Raji (cell line): ENCODE results near the gene NCR3LG1.

ENCODE experiments used
- POLR2A ChIP-seq: IDR thresholded peaks from 2 replicates; pipeline ENCODE4 v1.6.1; 2011; ENCODE audit warnings: low read depth, low read length, control low read depth; ENCODE audit not compliant: insufficient read depth

The NCR3LG1 gene

DNA sequence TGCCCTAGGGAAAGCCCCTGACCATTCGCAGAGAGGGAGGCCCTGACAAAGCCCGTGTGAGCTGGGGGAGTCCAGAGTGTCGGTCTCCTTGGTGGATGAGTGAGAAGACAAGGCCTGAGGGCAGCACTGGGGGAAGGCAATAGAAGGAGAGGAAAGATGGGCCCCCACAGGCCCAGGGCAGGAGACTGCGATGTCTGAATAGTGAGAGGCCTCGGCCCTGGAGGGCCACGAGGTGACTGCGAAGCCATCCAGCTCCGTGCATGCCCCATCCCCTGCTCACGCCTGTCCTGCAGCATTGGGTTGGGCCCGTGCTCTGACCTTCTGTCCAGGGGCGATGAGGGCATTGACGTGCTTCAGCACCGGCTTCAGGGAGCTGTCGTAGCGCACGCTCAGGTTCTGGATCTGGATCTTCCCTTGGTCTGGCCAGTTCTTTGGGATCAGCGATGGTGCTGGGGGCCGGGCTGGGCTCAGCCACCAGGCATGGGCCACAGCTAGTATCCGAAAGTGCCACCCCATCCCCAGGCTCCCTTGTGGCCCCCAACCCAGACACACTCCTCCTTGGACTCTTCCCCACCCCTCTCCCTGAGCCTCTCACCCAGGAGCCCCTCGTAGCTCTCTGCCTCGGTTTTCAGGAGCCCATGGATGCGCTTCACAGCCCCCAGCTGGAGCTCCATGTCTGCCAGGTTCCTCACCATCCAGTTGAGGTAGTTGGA lies 45.2 kb downstream of the NCR3LG1 start:
- TF ChIP-seq POLR2A = no peak

DNA sequence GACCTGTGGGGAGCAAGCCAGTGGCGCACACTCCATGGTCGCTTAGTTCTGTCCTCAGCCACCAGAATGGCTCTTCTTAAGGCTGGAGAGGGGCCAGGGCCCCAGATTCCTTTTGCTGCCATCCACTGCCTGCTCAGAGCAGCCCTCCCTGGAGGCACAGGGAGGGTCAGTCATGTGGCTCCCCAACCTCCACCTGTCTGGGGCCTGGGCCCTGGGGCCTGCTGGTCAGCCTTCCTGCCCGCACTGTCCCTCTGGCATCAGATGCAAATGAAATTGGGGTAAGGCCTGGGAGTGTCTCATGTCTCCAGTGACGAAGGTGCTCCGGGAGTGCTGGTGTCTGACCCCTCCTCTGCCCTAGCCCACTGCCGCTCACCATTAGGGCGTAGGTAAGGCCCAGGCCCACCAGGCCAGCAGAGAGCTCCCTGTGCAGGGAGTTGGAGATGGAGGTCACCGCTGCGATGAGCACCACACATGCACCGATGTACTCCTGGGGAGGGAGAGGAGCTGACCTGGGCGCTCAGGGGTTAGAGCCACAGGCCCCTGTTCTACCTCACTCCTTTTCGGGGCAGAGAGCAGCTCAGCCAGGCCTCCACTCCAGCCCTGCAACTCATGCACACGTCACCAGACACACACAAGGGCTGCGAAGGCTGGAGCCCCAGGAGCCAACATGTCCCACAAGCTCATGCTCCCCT lies 45.9 kb downstream of the NCR3LG1 start:
- no peak for TF ChIP-seq POLR2A

DNA sequence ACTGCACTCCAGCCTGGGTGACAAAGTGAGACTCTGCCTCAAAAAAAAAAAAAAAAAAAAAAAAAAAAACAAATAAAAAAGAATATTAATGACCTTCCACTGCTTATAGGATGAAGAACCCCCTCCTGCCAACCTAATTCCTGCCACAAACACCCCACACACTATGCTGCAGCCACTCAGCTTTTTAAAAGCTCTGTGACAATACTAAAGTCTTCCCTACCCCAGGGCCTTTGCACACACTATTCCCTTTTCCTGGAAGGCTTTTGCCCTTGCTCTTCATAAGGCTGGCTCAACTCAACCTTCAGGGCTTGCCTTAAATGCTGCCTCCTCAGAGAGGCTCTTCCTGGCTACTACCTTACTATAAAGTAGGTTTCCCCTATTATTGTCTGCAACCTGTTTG lies 47.6 kb downstream of the NCR3LG1 start:
- no peak for TF ChIP-seq POLR2A

DNA sequence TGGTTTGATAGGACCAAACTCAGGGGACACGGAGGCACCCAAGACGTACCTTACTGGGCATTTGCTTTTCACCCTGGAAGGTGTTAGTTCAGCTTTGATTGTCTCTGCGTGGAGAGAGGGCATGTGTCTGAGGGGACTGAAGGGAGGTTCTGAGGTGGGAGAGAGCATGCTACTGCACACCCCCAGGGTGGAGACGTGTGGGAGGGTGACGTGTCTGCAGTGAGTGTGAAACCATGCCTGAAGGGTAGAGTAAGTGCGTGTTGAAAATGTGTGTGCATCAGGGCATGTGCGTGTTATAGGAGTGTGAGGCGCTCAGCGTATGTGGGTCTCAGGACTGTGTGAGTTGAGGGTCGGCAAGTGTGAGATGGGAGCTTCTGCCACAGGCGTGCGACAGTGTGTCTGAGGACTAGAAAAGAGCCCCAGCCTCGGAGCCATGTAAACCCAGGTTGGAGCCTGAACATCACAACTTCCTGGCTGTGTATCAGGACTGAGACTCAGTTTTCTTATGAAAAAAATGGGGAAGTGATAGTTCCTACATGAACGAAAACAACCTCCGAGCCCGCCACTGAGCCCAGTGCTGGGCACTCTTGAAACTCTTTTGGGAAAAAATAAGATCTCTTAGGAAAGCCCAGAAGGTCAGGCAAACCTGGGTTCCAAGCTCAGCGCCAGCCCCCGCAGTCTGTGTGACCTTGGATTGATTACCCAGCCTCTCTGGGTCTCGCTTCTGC lies 48.6 kb downstream of the NCR3LG1 start:
- TF ChIP-seq POLR2A = 0 out of 2 replicates have a peak, but pooled peaks have one; percentile 31

DNA sequence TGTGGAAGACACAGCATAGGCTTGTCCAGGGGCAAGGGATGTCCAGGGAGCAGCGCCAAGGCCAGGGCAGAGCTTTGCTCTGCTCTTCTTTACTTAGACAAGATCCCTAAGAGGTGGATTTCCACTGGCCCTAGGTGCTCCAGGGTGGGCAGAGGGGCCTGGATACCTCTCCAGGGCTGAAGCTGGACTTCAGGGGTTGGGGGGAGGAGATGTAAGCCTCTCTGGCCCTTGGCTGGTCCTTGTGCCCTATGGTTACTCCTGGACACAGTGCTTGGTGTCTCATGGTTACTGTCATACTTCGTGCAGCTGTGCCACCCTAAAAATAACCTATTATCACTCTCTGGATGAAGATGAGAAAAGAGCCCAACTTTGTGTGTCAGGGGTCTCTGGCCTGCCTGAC lies 49.7 kb downstream of the NCR3LG1 start:
- TF ChIP-seq POLR2A = no peak

DNA sequence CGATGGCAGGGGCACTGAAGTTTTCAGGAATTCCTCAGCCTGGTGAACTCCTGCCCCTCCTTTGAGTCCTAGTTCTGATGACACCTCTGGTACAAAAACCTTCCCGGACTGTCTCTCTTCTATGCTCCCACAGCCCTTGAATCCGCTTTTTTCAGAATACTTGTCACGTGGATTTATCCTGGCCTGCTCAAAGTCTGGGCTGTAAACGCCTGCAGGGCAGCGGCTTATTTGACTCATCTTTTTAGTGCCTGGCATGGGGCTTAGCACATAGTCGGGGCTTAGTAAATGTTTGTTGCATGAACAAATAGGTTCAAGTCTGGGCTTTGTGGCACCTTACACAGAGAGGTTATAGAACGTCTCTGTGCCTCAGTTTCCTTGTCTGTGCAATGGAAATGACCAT lies 50.2 kb downstream of the NCR3LG1 start:
- no peak for TF ChIP-seq POLR2A

DNA sequence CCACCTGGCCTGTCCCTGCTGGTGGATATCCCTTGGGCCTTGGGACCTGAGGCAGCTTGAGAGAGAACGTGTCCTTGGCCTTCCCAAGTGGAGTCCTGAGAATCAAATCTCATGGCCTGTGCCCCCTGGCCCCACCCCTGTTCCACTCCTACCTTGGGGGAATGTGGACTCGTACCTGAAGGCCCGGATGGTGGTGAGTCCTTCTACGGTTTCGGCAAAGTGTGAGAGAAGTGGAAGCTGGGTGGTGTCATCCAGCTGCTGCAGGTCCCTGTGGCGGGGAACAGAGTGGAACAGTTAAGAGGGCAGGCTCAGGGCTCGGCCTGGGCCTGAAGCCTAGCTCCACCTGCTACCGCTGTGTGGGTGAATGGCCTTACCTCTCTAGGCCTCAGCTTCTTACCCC lies 50.9 kb downstream of the NCR3LG1 start:
- TF ChIP-seq POLR2A = no peak

DNA sequence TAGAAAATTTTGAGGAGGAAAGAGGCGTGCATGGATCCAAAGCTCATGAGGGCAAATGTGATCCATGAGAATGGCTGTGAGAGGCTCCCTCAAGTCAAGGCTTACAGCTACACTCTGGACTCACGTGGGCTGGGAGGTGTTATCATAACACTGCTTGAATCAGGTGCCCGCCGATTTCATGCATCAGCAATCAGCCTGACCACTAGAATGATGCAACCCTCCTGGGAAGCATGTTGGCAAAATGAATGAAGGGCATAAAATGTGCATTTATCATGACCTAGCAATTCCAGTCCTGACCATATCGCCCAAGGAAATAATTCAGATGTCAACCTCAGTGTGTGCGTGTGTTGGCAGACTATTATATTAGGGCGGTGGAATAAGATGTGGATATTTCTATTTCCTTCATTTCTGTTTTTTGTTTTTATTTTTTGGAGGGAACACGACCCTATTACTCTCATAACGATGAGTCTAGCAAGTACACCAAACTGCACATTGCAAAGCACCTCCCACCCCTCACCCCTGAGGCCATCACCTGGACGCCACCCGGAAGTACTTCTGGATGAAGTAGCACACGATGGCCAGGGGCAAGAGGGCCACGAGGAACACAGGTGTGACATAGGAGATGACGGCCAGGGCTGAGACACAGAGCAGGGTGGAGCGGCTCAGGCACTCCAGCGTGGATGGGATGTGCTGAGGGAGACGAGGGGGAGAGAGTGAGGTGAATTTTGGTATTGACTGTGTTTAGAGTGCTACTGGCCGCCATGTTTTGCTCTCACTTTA lies 52.6 kb downstream of the NCR3LG1 start:
- TF ChIP-seq POLR2A = no peak

DNA sequence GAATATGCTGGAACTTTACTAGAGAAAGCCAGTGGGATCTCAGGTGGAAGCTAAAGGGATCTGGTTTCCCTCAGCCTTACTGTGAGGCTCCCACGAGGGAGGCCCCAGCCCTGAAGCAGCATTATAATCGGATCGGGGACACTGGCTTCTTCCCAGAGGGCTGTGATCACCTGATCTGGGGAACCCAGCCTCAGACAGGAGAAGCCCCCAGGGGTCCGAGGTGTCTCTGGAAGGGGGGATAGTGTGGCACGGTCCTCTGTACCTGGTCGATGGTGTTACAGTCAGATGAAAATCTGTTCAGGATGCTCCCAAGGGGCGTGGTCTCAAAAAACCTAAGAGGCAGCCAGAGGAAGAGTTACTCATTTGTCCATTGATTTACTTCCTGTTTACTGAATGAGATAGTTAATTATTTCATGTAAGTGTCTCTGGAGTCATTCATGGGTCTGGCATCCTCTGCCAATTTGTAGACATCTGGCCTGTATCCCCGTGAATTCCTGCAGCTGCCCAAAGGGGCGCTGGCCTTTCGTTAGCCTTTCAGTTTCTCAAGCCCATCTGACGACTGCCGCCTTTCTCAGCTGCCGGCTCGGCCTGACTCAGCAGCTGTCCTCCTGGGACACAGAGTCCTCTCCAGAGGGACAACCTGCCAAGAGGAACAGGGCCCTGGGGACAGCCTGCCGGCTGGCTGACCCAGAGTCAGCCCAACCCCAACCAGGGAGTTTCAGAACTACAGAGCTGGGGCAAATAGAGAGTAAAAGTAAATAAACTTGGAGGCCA lies 53.8 kb downstream of the NCR3LG1 start:
- TF ChIP-seq POLR2A = no peak

DNA sequence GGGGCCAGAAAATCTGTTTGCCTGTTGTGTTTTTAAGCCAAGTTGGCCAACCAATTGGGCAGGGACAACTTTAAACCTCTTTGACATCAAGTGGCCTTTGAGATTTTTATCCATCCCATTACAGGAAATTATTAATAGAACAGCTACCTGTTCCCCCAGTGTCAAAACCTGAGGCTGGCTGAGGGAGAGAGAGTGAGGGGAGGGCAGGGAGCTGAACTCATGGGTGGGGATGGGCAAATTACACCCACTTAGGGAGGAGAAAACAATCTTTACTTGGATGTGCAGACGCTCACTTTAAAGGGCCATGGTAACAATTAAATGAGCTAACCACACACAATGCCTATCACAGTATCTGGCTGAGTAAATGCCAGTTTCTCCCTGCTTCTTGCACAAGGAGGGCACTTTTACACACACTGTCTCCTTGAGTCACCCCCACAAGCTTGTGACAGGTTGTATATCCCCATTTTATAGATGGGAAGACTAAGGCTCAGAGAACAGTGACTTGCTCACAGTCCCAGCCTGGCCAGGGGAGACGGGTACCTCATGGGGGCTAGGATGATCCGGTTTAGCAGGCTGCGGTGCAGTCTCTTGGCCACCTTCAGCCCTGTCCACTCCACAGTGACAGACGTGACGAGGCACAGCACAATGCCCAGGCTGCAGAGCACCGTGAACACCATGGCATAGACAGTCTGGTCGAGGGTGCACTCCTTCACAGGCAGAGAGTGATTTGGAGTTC lies 54.6 kb downstream of the NCR3LG1 start:
- no peak for TF ChIP-seq POLR2A

DNA sequence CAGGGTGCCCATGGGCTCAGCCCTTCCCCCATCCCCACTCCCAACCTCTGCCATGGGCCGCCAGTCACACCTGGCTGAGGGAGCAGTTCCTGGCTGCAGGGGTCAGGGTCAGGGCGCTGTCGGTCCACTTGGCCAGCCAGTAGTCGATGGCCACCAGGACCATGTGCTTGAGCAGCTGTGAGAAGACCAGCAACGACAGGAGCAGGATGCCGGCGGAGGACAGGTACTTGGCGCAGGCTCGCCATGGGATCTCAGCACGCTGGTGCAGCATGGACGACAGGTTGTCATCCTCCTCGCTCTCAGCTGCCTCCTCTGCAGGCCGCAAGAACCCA lies 55.2 kb downstream of the NCR3LG1 start:
- TF ChIP-seq POLR2A = no peak

DNA sequence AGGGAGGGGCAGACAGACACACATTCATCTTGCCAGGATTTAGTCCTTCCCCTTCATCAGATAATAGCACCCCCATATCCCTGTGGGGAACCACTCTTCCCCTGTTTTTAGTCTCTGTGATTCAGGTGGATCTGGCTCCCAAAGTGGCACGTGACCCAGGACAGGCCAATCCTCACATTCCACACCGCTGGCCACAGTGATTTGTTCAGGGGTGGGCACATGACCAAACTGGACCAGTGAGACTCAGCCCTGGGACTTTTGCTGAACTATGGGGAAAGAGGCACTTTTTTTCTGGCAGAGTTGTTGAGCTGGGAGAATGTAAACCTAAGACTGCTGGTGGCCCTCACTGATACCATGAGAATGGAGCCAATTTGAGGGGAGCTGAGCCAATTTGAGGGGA lies 56.0 kb downstream of the NCR3LG1 start:
- TF ChIP-seq POLR2A = no peak

DNA sequence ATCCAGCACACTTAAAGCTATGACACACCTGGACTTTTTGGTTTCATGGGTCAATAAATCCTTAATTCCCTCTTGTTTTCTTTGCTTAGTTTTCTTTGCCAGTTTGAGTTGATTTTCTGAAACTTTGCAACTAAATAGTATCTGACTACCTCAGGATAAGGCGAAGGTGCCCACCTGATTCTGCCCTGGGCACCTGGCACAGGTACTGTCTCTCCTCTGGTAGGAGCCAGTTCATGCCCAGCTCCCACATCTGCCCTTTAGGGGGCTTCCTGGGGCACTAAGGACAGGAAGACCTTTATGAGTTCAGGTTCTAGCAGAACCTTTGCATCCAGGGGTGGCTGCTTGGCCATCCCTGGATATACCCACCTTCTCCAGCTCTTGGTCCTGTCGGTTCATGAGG lies 56.4 kb downstream of the NCR3LG1 start:
- no peak for TF ChIP-seq POLR2A

DNA sequence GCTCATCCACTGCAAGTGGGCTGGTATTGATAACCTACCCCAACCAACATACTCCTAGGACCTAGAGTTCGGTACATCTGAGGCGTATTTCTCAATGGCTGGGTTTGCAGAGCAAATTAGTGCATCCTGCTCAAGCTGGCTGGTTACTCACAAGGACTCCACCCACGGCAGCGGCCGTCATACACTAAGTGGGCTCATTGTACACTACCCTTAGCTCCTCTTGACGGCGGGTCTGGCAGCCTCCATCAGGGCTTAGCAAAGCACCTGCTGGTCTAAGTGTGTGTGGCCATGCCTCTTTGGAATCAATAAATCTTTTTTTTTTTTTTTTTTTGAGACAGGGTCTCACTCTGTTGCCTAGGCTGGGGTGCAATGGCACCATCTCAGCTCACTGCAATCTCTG lies 57.0 kb downstream of the NCR3LG1 start:
- TF ChIP-seq POLR2A = no peak
